Stomach (tissue), 4 donors: ENCODE data around the gene MAP3K2.

Experiments
- CTCF ChIP-seq, 7 experiments: fragments of 450-650 bp in 4 of 7; fragments of 200-600 bp in 3 of 7; sonication (generic) in 3 of 7; IDR thresholded peaks; one replicate each; pipeline ENCODE4 v1.5.1; 2016 to 2019; ENCODE audit warnings: antibody characterized with exemption in 7 of 7, control low read depth in 2 of 7, mild to moderate bottlenecking in 1 of 7
- POLR2AphosphoS5 ChIP-seq, 3 donors: sonication (generic); formaldehyde crosslinking; IDR thresholded peaks; one replicate each; pipeline ENCODE4 v1.6.1; 2016; ENCODE audit warnings: antibody characterized with exemption in 3 of 3

- no peak for TF ChIP-seq CTCF (IDR thresholded peaks at IDR 0.05)
- TF ChIP-seq POLR2AphosphoS5 (IDR thresholded peaks at IDR 0.05), result peak; percentile 75 to 80 (median 75)
Observed at GRCh38 chr2:127408004-127408806, 20.4 kb upstream of the MAP3K2 start.
